Endothelial cell of umbilical vein (primary cell): Measurements from ENCODE around the gene PRC1.

Source experiments
- EZH2 ChIP-seq: IDR thresholded peaks from 2 replicates; pipeline ENCODE4 v1.6.1; 2012; ENCODE audit warnings: borderline replicate concordance, low read depth, mild to moderate bottlenecking, moderate library complexity, low read length, inconsistent platforms; ENCODE audit not compliant: severe bottlenecking
- FOS ChIP-seq: IDR thresholded peaks from 2 replicates; pipeline ENCODE4 v1.6.1; 2011; ENCODE audit warnings: mild to moderate bottlenecking, low read length, moderate library complexity, borderline replicate concordance; ENCODE audit not compliant: insufficient read depth
- GATA2 ChIP-seq: IDR thresholded peaks from 2 replicates; pipeline ENCODE4 v1.7.0; 2011; ENCODE audit warnings: low read depth, mild to moderate bottlenecking, moderate library complexity, mixed read lengths, low read length; ENCODE audit not compliant: insufficient read length, insufficient read depth
- JUN ChIP-seq: IDR thresholded peaks from 2 replicates; pipeline ENCODE4 v1.6.1; 2011; ENCODE audit warnings: borderline replicate concordance, low read depth; ENCODE audit not compliant: insufficient read length, insufficient read depth
- MYC ChIP-seq: IDR thresholded peaks from one replicate; pipeline ENCODE4 v1.6.1; 2011; ENCODE audit warnings: mild to moderate bottlenecking, low read depth, low read length
- POLR2A ChIP-seq: IDR thresholded peaks from 2 replicates; pipeline ENCODE4 v1.6.1; 2012; ENCODE audit warnings: low read depth, mild to moderate bottlenecking, control low read depth, low read length
- POLR2AphosphoS5 ChIP-seq: IDR thresholded peaks from 2 replicates; pipeline ENCODE4 v1.6.1; 2012; ENCODE audit warnings: low read depth, mild to moderate bottlenecking, control low read depth, low read length, moderate library complexity; ENCODE audit not compliant: insufficient read depth
- TF ChIP-seq, protein P1 (sequence below), 2 donors: IDR thresholded peaks; 1 replicate in 1 of 2; 2 replicates in 1 of 2; pipeline ENCODE4 v1.5.1; 2011; ENCODE audit warnings: low read length in 2 of 2, mild to moderate bottlenecking in 2 of 2, moderate library complexity in 2 of 2, control low read depth in 1 of 2, inconsistent platforms in 1 of 2, low read depth in 1 of 2; ENCODE audit not compliant: insufficient read depth in 1 of 2; ENCODE audit errors: extremely low read depth in 1 of 2
- TF ChIP-seq, protein P2 (sequence below): IDR thresholded peaks from 2 replicates; pipeline ENCODE4 v1.6.1; 2011; ENCODE audit not compliant: insufficient read depth, insufficient read length

DNA sequence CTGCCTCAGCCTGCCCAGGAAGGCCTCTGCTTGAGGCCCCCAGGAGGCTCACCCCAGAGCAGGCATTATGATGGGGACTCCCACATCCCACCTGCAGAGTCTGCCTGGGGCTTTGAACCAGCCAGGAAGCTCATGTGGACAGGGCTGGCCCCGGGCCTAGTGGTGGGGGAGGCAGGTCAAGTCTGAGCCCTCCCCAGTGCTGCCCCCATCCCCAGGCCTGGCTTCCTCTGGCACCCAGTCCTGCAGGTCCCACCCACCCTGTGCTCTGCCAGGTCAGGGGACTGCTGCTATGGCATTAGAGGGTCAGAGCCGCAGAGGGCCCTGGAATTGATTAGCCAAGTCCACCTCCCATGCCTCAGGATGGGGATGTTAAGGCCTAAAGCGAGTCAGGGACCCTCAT, 45.7 kb upstream of the PRC1 start:
- TF ChIP-seq, protein P1, sequence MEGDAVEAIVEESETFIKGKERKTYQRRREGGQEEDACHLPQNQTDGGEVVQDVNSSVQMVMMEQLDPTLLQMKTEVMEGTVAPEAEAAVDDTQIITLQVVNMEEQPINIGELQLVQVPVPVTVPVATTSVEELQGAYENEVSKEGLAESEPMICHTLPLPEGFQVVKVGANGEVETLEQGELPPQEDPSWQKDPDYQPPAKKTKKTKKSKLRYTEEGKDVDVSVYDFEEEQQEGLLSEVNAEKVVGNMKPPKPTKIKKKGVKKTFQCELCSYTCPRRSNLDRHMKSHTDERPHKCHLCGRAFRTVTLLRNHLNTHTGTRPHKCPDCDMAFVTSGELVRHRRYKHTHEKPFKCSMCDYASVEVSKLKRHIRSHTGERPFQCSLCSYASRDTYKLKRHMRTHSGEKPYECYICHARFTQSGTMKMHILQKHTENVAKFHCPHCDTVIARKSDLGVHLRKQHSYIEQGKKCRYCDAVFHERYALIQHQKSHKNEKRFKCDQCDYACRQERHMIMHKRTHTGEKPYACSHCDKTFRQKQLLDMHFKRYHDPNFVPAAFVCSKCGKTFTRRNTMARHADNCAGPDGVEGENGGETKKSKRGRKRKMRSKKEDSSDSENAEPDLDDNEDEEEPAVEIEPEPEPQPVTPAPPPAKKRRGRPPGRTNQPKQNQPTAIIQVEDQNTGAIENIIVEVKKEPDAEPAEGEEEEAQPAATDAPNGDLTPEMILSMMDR (IDR thresholded peaks at IDR 0.05; ENCODE audit: extremely low read depth in 1 of 2, insufficient read depth in 1 of 2, low read depth in 1 of 2, low read length in 2 of 2) = no peak
- TF ChIP-seq GATA2 = no peak
- no peak for TF ChIP-seq EZH2
- no peak for TF ChIP-seq POLR2A
- no peak for TF ChIP-seq POLR2AphosphoS5
- TF ChIP-seq MYC = no peak
- no peak for TF ChIP-seq FOS
- TF ChIP-seq JUN = no peak
- TF ChIP-seq, protein P2, sequence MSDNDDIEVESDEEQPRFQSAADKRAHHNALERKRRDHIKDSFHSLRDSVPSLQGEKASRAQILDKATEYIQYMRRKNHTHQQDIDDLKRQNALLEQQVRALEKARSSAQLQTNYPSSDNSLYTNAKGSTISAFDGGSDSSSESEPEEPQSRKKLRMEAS = no peak
